GM18861 (cell line): ENCODE results near the gene CCNA2.

Experiments used
- ATAC-seq: cut with Tn5 transposase; IDR thresholded peaks from one replicate; pipeline ENCODE4 v1.9.1; 2021; ENCODE audit not compliant: unreplicated experiment

Gene CCNA2

DNA sequence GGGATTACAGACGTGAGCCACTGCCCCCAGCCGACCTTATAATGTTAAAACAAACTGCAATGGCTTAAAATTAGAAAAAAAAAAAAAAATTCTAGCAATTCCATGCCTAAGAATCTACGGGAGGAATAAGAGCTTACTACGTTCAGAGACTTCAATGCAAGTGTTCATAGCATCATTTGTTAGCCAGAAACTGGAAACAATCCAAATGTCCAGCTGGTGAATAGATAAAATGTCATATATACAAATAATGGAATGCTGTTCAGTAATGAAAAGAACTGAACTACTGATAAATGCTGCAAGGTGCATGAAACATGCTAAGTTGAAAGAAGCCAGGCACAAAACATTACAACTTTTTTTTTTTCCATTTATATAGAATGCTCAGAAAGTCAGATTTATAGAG, 17.3 kb downstream of the CCNA2 start:
- ATAC-seq, result no peak

DNA sequence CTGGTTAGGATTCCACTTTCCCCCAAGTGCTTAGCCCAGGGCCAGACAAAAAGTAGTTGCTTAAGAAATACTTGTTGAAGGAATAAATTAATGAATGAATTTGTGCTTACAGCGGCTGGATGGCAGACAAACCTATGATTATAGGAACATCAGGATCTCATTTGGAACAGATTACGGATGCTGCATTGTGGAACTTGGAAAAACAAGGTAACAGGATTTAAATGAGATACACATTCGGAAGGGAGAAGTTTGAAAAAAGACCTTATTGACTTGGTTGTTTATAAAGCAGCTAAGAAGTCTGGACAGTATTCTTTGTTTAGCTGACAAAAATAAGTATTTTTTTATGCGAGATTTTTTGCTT, 22.0 kb downstream of the CCNA2 start:
- ATAC-seq, result no peak

DNA sequence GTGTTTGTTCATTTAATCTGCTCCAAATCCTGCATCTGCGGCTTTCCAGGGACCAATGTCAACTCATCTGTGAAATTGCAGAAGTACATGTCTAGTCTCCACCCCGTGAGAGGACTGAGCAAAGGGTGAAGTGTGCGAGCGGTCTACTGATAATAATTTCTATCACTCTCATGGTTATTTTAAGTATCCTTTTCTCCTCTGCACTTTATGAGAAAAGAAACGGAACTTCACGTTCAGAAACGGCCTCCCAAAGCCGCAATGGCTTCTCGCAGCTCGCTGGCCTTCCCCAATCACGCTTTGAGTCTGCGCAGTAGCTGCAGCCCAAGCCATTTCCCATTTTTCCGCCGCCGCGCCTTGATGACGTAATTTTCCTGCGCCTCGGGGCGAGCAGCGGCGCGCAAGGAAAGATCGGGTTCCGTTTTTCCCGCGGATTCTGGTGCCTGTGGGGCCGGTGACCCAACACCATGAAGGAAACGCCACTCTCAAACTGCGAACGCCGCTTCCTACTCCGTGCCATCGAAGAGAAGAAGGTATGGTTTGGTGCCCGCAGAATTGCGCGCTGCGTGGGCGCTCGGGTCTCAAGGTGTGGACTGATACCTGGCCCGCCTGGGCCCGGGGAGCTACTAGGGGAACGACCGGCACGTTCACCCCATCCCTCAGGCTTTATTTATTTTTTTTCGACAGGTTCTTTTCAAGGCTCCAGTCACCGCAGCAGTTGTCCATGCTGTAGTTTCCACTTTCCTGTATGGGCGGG, 22.5 kb downstream of the CCNA2 start, which contains the start of gene EXOSC9:
TSS of gene EXOSC9 (plus strand) at position 363 of the 754 bp plus-strand sequence. CDS start at position 465, 102 bp downstream.
- ATAC-seq, result peak; percentile 75

DNA sequence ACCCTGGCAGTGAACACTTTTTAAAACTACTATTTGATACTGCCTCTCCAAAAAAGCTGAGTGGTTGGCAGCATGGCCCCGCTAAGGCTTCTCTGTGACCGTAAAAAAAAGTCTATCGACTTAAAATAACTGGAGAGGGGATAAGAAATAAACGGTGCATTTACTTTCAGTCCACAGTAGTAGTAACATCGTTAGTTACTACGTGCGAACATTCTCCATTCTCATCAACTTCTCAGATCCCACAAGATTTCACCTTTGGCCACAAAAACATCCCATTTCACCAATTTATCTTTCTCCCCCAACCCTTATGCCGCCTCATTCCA, 23.1 kb downstream of the CCNA2 start:
- peak; percentile 17 for ATAC-seq

DNA sequence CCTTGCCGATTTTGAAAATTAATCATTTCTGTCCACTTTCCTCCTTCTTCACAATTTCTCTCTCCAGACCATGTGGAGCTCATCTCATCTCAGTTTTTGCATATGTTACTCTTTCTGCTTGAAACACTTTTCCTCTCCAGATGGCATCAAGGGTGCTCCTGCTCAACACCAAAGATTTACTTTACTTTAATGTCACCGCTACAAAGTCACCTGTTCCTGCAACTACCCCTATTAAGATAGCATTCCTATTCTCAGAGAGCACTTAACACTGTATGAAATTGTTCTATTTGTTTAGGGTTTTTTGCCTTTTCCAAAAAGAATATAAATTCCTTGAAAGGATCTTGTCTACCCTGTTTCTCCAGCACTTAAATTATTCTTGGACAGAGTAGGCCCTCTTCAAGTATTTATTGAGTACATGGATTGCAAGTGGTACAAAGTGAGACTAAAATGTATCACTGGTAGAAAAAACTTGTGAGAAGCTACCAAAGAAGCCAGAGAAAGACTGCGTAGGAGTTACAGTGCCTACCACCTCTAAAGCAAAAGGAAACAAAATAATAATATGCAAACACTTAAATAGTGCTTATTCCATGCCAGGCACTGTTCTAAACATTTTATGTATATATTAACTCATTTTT, 23.7 kb downstream of the CCNA2 start:
- no peak for ATAC-seq

DNA sequence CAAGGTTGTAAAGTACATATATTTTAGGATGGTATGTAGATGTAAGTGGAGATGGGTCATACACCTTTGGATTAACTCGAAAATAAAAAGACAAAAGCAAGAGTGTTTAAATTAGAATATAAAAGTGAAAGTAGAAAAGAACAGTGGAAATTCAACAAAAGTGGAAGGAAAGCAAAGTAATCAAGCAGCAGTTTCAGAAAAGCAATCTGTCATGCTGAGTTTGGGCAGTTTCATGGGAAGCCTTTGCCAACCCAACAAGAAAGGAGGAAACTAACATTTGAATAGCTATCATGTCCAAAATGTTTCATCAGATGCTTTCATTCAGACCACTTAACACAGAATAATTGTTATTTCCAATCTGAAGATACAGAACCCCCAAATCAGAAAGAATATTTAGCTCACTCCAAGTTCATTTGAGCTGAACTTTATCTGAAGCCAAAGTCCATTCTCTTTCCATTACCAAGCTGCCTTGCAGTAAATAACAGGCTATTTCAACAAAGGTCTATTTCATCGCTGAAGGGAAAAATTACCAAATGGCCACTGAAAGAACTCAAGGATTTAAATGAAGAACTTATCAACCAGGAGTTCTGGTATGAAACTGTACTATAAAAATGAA, 24.4 kb downstream of the CCNA2 start:
- ATAC-seq, result no peak

DNA sequence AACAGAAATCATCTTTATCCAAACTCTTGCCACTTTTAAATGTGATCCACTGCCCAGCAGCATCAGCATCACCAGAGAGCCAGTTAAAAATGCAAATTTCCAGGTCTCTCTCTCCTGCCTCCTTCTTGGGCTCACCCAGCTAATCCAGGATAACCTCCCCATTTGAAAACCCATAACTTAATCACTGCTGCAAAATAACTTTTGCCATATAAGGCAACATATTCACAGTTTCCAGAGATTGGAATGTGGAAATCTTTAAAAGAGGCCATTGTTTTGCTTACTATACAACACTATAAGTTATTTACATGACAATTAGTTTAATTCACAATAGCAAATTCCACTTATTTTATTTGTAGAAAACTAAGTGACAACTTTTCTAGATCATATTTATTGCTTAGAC, 27.4 kb downstream of the CCNA2 start:
- ATAC-seq, result no peak

DNA sequence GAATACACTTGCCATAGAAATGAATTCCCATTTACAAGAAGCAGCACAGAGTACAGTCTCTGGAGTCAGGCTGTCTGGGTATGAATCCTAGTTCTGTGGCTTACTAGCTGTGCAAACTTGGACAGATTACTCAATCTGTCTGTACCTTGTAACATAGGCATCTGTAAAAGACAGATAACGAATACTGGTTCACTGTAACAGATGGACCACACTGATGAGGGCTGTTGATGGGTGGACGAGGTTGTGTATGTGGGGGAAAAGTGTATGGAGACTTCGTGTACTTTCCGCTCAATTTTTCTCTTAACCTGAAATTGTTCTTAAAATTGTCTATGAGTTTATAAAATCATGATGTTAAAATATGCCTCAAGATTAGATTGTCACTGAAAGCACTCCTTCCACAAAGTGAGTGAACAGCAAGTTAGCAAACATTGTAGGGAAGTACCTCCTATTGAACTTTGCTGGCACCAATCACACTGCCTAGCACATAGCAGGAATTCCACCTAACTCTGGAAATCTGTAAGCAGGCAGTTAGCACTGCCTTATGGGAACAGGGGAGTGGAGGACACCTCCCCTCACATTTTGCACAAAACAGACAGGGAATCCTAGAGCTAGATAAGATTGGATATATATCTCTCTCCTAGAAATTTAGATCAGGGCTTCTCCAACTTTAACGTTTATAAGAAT, 29.0 kb downstream of the CCNA2 start:
- no peak for ATAC-seq

DNA sequence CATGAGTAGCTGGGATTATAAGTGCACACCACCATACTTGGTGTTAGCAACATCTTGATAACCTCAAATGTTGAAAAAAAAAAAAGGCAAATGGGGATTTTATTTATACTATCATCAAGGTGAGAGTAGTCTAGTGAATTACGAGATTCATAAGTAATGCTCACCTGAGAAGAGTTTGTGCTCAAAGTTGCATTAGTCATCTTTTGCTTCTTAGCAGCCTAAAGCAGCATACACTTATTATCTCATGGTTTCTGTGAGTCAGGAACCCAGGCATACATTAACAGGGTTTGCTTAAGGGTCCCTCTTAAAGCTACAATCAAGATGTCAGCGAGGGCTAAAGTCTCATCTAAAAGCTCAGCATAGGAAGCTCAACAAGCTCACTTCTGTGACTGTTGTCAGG, 30.7 kb downstream of the CCNA2 start:
- ATAC-seq, result no peak

DNA sequence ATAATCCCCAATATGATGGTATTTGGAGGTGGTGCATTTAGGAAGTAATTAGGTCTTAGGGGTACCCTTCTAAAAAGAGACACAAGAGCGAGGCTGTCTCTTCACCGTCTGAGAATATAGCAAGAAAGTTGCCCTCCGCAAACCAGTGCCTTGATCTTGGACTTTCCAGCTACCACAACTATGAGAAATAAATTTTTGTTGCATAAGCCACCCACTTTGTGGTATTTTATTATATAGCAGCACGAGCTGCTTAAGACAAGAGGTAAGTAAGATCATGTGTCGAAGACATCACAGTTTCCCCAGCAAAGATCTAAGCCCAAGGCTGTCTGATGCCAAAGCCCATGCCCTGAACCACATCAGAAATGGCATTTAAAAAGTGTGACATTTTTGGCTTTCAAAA, 32.2 kb downstream of the CCNA2 start:
- ATAC-seq, result no peak

DNA sequence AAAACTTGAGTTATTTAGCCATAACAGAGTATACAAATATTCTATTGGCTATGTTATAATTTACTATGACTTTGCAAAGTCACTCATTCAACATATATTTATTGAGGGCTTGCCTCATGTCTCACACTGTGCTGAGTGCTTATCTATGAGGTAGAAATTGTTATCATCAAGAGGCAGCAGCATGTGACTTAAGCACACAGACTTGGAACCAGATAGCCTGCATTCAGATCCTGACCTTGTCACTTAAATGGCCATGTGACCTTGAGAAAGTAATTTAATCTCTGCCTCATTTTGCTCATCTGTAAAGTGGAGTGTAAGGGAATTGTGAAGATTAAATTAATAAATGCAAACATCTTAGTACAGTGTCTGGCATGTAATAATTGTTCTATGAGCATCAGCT, 32.7 kb downstream of the CCNA2 start:
- no peak for ATAC-seq

DNA sequence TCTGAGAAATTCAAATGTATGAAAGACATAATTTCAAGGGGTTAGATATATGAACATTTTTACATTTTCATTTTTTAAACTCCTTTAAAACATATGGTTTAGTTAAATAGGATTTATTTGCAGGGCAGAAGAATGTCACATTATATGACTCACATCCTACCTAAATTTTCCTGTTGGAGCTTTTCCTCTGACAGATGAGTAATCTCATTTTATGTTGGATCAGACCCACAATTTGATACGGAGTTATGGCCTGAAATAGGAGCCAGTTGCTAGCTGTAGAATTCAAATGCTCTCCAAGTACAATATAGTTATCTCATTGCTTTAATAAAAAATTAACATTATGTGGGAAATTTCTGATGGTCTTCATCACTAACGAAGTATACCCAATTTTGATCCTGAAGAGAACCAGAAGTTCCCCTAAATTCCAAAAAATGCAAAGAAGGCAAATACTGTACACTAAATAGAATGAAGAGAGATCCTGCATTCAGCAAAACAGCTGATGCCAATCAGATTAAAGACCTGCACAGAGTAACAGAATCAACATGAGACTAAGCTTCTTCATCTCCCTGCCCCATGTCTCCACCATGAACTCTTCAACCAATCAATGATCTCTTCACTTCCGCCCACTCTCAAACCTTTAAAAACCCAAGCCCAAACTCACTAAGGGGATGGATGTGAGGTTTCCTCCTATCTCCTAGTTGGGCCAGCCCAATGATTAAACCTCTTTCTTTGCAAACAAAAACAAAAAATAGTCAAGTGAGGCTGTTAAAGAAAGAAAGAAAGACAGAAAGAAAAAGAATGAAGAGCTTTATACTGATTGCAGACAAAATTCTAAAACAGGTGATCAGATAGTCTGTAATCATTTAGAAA, 33.5 kb downstream of the CCNA2 start:
- no peak for ATAC-seq

DNA sequence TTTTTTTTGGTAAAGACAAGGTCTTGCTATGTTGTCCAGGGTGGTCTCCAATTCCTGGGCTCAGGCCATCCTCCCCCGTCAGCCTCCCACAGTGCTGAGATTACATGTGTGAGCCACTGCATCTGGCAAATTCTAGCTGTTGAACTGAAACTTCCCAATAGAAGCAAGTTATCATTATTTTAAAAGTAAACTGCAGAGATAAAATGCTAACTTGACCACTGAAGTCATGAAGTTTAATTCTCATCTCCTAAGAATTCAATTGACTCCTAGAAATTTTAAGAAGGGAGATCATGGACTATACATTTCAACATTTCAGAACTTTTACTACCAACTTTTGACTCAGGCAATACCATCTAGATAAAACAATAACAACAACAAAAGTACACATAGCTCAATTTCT, 34.2 kb downstream of the CCNA2 start:
- ATAC-seq, result no peak

DNA sequence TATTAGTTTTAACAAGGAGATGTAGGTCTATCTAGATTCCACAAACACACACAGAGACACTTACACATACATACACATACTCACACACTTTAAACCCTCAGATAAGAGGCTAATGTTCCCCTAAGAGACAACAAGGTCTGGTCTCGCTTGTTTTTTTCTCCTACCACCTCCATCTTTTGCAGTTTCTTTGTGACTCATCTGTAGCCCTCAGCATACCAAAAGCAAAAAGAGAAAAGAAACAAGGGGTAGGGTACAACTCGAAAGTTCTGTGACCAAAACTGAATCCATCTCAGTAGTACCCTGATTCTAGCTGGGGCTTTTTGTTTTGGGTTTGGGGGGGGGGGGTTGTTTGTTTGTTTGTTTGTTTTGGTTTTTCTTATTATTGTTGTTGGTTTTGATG, 34.8 kb downstream of the CCNA2 start:
- ATAC-seq, result peak; percentile 90

DNA sequence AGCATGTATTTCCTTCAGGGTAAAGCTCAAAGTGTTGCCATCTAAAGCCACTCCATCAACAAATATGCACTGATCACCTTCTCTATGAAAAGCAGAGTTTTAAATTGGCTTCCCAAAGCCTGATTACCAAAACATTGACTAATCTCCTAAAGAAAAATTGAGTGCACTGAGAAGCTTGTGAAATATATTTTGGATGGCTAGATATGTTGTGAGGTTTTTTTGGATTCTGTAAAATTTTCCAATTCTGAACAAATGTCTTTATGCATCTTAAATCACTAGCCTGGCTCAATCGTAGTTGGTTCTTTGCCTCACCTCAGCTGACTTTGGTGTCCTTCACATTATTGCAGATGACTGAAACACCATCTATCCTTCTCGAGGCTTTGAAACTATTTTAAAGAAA, 37.5 kb downstream of the CCNA2 start:
- ATAC-seq, result no peak

DNA sequence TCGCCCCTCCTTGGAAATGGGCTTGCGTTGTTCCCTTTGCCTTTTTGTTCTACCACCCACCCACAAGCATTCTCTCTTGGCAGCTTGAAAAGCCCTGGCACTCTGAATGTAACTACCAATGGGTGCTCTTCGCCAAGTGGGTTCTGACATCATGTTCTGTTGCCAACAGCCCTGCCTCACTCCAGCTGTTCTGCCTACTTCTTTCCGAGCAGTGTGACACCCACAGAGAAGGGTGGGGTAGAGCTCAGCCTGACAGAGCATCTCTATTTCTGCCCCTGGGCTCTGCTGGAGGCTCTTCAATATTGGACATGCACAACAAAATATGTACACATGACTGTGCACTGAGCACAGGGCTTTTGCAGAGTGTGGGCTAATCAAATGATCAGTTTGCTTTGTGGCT, 38.2 kb downstream of the CCNA2 start:
- ATAC-seq, result no peak

DNA sequence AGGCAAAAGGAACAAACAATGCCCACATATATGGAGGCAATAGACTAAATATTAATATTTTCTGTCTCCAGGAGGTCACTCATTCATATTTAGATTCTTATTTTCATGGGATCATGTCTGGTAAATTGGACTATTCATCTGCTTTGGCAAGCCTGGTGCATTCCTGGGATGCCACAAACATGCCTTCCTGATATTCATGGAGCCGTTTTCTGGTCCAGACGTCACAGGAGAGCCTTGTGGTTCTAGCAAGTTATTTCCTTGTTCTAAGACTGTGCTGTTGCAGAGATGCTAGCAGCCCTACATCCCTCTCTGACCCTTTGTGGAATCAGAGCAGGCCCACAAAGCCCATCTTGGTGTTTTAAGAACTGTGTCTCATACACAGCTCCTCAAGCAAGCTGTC, 38.7 kb downstream of the CCNA2 start:
- no peak for ATAC-seq

DNA sequence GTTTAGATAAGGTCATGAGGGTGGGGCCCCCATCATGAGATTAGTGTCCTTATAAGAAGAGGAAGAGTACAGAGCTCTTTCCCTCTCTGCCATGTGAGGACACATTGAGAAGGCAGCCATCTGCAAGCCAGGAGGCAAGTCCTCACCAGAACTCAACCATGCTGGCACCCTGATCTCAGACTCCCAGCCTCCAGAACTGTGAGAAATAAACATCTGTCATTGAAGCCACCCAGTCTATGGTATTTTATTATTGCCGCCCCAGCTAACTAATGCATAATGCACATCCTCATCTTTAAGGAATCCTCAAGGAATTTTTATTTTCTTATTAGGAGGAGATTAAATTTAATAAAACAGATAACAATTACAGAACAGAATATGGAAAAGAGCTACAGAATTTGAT, 39.3 kb downstream of the CCNA2 start:
- ATAC-seq, result no peak

DNA sequence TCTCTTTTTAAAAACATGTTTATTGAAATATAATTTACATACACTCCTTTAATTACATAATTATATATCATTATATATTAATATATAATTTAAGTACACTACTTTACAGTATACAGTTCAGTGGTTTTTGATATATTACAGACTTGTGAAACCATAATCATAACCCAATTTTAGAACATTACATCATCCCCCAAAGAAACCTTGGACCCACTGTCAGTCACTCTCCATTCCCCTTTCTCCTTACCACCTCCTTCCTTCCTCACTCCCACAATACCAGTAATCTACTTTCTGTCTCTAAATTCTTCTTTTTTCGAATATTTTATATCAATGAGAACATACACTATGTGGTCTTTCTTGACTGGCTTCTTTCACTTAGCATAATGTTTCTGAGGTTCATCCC, 40.5 kb downstream of the CCNA2 start:
- ATAC-seq, result no peak

DNA sequence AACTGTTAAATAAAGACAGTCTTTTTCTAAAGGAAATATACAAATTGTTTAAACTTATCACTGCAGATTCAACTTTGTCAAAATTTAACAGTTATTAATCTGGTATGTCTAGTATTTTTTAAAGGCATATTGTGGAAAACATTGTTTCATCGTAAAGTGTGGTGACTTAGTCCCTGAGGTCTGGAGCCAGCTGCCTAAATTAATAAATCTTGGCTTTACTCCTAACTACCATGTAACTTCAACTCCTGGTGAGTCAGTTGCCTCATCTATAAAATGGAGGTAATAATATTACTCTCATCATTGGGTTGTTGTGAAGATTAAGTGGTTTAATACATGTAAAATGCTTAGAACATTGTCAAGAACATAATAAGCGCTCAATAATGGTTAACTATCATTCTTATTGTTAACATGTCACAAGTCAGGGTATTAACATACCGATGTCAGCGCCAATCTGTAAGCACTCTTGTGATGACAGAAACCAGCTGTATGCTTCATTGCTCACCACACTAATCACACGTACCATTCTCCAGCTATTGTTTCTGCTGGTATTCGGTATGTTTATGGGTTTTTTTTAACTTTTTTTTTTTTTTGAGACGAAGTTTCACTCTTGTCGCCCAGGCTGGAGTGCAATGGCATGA, 44.6 kb downstream of the CCNA2 start:
- ATAC-seq, result no peak

DNA sequence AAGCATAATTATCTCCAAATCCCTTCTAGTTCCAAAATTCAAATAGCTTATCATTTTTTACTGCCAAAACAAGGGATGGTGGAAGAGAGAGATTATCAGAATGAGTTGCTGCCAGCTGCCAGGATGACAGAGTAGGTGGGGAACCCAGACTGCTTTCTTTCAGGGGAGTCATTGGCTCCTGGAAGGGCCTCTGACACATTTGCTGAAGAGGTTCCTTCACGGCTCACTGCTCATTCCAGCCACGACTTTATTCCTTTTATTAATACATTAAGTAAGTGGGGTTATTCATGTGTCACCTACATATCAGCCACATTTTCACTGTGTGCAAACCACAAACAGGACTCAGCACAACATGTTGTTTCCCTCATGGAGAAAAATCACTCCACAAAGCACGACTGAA, 46.1 kb downstream of the CCNA2 start:
- ATAC-seq, result no peak
